DMS53 (cell line): Measurements from ENCODE around the gene ST3GAL6.
"Not testable (repeated sequence)": the region's sequence is repeated elsewhere in the genome, so short reads cannot be mapped to it uniquely, and the experiment has no call there.

Source experiments
- DNase-seq: peaks from one replicate; lab custom pipeline; 2025; lab: John Stamatoyannopoulos, UW

The ST3GAL6 gene

DNA sequence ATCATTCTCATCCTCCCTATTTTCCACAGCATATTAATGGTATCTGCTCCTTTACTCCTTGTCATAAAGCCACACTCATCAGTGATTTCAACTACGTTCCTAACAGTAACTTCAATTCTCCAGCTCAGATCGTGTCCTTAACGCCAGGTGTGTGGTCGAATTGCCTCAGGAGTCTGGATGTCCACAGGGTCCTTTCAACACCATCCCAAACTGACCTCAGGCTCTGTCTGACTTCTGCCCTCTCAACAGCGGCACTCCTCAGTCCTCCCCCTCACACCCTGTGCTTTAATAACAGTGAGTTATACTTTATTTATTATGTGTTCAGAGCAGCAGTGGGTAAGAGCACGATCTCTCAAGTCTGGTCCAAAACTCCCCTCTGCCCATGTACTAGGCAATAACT, 42.4 kb downstream of the ST3GAL6 start:
- DNase-seq = no peak

DNA sequence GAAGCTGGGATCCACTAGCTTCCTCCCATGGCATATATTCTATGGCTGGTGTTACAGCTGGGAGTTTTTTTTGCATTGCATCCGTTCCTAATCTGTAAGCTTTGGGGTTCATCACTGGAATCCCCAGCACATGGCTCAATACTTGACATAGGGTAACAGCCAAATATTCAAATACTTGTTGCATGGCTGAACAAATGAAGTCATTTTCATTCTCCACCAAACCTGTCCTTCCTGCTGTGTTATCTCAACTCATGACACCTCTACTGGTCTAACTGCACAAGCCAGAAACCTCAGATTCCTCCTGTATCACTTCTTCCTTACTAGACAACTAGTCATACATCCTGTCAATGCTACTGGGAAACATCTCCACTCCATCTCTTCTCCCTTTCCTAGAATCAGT, 43.4 kb downstream of the ST3GAL6 start:
- no peak for DNase-seq

DNA sequence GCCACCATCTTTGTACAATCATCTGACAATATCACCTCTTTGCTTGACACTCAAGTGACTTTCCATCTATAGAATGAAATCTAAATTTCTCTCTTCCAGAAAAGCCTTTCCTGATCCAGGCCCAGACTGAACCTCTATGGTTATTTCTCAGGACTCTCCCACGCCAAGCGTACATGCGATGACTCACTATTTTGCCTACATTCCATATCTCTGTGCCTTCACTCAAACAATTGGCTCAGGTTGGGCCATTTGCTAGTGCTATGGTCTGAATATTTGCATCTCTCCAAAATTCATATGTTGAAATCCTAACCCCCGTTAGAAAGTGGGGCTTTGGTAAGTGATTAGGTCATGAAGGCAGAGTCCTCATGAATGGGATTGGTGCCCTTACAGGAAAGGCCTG, 43.9 kb downstream of the ST3GAL6 start:
- no peak for DNase-seq

DNA sequence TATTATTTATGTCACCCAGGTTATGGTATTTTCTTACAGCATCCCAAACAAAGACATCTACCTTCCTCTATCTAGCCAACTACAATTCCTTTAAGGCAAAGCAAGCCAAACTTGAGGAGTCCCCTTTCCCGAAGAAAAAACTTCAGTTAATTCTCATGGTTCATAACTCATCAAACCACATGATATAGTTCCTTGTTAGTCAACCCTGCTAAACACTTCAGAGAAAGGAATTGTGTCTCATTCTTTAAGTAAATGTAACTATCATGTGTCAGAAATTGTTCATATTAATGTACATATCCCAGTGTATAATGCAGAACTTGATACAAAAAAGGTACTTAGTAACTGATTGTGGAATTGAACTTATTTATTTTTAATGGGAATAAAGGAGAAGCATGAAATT, 44.4 kb downstream of the ST3GAL6 start:
- DNase-seq = no peak

DNA sequence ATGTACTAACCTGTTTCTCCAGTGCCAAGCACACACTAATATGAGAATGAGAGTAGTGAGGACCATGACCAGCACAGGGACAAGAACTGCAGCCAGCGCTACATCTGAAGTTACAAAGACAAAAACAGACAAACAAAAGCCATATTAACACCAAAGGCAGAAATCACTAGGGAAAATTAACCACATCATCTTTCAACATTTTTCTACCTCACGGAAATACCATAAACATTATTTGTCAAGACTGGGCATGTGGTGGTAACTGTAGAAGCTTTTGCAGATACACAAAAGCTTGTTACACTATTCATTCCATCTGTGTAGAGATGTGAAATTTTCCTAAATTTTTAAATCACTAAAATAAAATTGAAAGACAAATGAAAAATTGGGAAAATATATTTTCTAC, 44.9 kb downstream of the ST3GAL6 start:
- DNase-seq = no peak

DNA sequence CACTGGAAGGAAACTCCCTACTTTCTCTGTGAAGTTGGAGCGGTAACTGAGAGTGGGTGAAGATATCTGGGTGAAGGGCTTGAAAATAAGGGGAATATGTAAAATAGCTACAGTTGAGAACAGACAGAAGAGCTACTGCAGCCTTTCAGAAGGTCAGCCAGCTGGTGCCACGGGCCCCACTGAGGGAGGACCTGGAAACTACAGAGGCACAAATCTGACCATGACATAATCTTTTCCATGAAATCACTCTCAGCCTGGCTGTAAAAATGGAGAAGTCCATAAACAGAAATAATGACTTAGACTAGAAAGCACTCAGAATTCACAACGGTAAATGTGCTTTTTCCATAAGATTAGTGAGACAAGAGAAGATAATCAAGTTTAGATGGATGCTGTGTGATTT, 46.4 kb downstream of the ST3GAL6 start:
- DNase-seq = no peak

DNA sequence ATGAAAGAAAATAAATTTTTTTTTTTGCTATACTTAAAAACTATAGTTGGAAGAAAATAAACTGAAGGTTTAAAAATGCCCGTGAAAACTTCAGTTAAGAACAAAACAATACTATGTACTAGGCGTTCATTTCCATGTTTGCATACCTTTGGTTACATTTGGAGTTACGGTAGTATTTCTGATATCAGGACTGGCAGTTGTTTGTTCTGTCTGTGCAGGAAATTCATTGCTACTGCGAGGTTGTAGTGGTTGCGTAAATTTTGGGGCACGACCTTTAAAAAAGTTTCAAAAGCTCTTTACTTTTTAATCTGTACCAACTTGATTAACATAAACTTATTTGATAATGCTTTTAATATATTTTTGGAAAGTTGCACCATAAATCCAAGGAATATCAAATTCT, 47.9 kb downstream of the ST3GAL6 start:
- no peak for DNase-seq

DNA sequence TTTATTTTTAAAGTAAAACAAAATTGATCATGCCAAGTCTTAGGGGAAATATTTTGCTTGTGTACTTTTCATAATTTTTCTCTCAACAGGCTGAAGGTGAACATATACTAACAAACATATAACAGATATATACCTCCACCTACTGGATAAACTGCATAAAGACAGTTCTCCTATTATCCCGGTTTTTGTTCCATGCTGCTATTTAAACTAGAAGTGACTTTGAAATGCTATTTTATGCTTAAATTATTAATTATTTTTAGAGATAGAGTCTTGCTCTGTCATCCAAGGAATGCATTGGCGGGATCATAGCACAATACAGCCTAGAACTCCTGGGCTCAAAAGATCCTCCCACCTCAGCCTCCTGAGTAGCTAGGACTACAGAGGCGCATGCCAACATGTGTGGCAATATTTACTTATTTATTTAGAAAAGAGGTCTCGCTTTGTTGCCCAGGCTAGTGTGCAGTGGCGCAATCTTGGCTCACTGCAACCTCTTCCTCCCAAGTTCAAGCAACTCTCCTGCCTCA, 49.8 kb downstream of the ST3GAL6 start:
- peak; percentile 61 for DNase-seq

DNA sequence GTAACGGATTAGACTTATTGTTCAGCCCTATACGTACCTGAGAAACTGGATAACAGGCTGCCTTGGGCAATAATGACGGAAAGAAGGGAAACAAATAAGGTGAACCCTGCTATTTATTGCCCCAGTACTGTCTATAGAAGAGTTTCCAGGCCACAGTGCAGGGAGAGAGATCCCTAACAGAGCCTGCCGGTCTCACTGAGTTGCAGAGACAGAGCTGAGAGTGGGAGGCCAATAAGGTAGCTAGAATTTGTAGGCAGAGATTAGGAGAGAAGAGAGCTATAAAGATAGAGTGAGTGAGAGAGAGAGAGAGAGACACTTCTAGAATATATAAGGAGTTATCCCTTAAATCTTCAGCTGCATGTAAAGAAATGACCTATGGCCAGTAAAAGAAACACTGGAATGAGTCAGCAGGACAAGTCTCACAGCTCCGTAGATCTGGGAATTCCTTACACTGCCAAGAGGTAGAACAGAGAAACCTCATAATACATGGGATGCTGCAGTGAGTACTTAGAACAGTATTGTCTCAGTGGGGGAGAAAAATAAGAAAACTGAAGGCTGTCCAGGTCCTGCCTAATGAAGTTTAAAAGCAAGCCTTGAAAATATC, 51.8 kb downstream of the ST3GAL6 start:
- no peak for DNase-seq

DNA sequence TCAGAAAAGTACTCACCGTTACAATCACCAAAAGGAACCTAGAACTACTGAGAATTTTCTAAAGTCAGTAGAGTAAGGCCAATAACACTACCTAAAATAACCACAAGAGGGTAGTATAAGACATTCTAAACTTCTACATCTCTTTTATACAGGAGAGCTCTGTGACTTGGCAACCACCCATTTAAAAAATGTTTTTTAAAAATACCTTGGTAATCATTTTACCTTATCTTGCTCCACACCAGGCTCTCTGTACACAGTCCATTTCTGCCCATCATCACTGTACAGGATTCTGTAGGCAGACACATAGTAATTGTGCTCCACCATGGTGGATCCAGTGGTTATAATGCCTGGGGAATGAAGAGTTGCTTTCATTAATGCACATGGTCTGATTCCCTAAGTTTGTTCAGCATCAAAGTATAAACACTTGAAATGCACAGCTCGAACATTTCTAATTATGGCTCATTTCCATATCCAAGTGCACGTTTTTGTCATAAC, 54.5 kb downstream of the ST3GAL6 start:
- peak; percentile 62 for DNase-seq

DNA sequence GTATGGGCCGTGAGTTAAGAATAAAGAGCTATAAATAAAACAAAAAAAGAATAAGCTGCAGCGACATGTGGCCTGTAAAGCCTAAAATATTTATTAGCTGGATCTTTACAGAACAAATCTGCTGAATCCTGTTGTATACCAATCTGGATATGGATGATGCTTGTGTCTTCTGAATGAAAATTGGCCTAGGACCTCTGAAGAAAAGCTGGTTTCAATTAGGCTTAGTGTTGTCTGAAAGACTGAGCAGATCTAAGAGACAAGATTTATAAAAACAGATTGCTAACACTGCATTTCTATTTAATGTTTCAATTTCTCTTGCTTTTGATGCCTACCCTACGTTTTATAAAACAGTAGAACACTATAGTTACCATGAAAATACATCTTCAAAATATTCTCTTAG, 57.9 kb downstream of the ST3GAL6 start:
- no peak for DNase-seq

DNA sequence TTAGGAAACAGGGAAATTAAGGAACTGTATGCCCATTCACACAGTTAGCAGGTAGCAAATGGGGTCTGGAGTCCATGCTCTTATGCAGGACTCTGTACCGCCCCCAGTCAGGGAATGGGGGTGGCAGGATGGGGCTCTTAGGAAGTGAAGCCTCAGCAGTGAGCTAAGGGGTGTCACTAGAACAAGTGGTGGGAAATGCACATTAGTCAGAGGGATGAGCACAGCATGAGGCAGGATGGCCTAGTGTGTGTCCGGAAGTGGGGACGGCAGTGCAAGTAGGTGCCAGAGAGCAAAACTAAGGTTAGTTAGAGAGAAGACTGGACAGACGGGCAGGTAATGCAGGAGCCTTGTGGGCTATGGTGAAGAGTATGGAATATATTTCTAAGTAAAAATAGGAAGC, 60.7 kb downstream of the ST3GAL6 start:
- no peak for DNase-seq

DNA sequence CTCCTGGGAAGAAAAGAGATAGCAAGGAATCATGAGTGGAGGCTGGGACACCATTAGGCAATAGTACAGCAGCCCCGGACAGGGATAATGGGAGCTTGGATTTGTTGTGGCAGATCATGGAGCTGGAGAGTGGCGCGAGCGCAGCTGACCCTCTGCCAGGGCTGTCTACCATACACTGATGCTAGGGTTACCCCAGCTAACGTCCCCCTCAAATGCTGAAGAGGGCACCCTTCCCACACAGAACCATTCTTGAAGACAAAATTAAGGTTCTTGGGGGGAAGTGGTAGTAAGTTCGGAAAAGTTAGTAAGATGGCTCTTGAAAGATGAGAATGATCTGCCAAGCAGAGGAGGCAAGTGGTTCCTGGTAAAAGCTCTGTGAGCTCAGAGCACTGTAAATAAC, 61.1 kb downstream of the ST3GAL6 start:
- DNase-seq = no peak

DNA sequence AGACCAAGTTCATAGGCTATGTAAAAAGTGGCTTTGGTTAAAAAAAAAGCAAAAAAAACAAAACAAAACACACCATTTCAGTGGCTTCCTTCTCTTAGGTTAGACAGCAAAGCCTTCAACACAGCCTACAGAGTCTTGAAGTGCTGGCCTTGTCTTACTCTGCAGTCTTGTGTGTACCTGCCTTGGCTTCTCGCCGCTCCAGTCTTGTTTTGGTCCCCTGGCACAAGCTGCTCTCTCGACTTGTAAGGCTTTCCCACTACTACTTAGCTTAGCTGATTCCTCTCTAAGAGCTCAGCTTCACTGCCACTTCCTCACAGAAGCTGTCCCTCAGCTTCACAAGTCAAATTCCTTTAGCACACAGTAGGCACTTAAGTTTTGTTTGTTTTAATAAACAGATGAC, 63.0 kb downstream of the ST3GAL6 start:
- DNase-seq = no peak

DNA sequence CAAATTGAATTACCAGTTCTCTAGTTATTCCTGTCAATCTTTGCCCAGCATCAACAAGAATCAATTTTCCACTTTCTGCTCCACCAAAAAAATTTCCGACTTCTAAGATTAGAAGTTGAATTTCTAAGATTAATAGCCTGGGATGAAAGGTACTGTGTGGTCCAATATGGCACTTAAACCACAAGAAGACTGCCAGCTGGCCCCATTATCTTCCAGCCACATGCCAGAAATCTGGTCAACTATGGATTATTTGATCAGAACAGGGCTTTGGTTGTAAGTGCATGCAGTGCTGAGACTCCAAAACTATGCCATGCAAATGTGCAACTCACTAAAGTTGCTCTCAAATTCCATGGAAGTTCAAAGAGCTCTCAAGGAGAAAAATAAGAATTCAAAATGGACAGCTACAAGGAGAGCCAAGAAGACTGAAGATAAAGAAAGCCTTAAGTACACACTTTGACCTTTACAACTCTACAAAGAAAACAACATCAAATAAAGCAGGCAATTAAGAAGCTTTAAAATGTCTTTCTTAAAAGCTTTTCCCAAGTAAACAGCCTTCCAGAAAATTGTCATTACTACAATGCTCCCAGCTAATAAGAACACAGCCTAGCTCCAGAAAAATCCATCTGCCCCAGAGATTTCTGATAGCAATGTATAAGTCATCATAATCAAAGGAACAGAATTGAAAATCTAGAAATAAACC, 64.2 kb downstream of the ST3GAL6 start:
- no peak for DNase-seq

DNA sequence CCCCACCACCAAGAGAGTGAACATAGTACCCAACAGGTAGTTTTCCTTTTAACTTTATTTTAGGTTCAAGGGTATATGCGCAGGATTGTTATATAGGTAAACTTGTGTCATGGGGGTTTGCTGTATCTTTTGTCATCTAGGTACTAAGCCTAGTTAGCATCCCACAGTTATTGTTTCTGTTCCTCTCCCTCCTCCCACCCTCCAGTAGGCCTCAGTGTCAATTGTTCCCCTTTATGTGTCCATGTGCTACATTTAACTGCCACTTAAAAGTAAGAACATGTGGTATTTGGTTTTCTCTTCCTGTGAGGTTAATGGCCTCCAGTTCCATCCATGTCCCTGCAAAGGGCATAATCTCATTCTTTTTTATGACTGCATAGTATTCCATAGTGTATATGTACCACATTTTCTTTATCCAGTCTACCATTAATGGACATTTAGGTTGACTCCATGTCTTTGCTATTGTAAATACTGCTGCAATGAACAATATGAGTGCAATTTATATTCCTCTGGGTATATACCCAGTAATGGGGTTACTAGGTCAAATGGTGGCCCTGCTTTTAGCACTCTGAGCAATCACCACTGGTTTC, 66.2 kb downstream of the ST3GAL6 start:
- no peak for DNase-seq

DNA sequence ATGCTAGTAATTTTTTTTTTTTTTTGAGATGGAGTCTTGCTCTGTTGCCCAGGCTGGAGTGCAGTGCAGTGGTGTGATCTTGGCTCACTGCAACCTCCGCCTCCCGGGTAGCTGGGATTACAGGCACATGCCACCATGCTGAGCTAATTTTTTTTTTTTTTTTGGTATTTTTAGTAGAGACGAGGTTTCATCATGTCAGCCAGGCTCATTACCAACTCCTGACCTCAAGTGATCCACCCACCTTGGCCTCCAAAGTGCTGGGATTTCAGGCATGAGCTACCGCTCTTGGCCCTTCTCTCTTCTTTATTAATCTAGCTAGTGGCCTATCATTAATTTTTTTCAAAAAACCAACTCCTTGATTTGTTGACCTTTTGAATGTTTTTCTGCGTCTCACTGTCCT, 67.9 kb downstream of the ST3GAL6 start:
- not testable (repeated sequence) for DNase-seq

DNA sequence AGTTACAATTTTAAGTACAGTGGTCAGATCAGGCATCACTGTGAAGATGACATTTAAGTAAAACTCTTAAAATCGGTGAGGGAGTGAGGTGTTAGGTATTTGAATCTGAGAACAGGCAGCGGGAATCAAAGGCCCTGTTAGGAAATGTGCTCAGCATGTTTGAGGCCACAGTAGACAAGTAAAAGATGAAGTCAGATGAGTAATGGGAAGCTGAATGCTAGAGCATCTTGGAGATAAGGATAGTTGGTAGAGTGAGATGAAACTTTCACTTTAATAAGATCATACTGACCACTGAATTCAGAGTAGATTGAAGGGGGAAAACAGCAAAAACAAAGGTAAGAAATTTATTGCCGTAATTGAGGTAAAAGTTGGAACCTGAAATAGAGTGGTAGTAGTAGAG, 76.7 kb downstream of the ST3GAL6 start:
- no peak for DNase-seq

DNA sequence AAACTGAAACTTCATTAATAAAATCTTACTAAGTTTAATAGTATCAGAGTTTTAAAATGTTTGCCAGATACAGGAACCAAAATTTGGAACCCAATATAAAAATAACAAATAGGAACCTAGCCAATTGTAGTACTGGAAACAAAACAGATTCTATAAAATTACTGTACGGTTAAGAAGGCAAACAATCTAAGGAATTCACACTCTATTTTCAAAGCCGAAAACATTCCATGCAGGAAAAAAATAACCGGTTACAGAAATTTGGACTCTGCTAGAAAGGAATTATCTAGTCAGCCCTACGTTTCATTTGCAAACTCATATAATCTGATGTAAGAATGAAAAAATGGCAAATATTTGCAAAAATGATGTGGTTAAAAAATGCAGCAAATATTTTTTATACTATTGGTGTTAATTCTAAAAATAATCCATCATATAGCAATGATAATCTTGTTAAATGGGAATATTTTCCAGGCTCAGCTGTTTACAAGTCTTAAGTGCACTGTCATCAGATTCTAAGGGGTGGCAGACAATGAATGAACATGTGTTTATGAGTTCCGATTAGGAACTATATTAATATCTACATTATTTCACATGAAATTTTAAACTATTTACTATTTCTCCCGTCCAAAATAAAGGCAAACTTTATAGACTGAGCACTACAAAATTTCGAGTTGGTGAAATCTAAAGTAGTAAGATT, 80.3 kb downstream of the ST3GAL6 start:
- DNase-seq = no peak
